Fibroblast of lung (primary cell): Measurements from ENCODE around the gene NLGN1. TPM values are rescaled to one million over a fixed set of nuclear protein-coding genes. Genes with fewer than 3 reads are reported as not detected.

Experiments
- DNase-seq, 2 donors: peaks; one replicate each; pipeline versions ENCODE4 v3.0.0 to v3.0.0-alpha.2; 2010; ENCODE audit warnings: low read depth in 2 of 2
- H2AFZ ChIP-seq: 2 replicates; pipeline ENCODE4 v1.5.1; 2012; ENCODE audit warnings: low read length, control low read depth, inconsistent platforms
- H3K27ac ChIP-seq: 2 replicates; pipeline ENCODE4 v1.5.1; 2011; ENCODE audit warnings: low read length, control low read depth; ENCODE audit not compliant: insufficient read depth
- H3K27me3 ChIP-seq: 2 replicates; pipeline ENCODE4 v1.5.1; 2011; ENCODE audit warnings: mild to moderate bottlenecking, low read length; ENCODE audit not compliant: control insufficient read depth, insufficient read depth
- H3K36me3 ChIP-seq: 2 replicates; pipeline ENCODE4 v1.5.1; 2011; ENCODE audit warnings: low read length; ENCODE audit not compliant: control insufficient read depth, insufficient read depth
- H3K4me1 ChIP-seq: 2 replicates; pipeline ENCODE4 v1.5.1; 2011; ENCODE audit warnings: low read length; ENCODE audit not compliant: control insufficient read depth, insufficient read depth; ENCODE audit errors: extremely low read depth
- H3K4me2 ChIP-seq: 2 replicates; pipeline ENCODE4 v1.5.1; 2011; ENCODE audit warnings: low read length, control low read depth; ENCODE audit not compliant: insufficient read depth; ENCODE audit errors: extremely low read depth
- H3K4me3 ChIP-seq, 4 experiments: fragments of 200-600 bp in 1 of 4; sonication (generic) in 1 of 4; replicated peaks in 1 of 4; 2 replicates each; pipeline ENCODE4 v1.5.1; 2011 to 2016; ENCODE audit warnings: low read length in 4 of 4, low read depth in 3 of 4, mild to moderate bottlenecking in 3 of 4, control low read depth in 2 of 4, inconsistent platforms in 1 of 4, mixed read lengths in 1 of 4; ENCODE audit not compliant: insufficient read depth in 1 of 4; ENCODE audit errors: control extremely low read depth in 1 of 4
- H3K79me2 ChIP-seq: 2 replicates; pipeline ENCODE4 v1.5.1; 2012; ENCODE audit warnings: mild to moderate bottlenecking, low read length, inconsistent platforms; ENCODE audit not compliant: control insufficient read depth, insufficient read depth
- H3K9ac ChIP-seq: 2 replicates; pipeline ENCODE4 v1.5.1; 2011; ENCODE audit warnings: mild to moderate bottlenecking, low read length, control low read depth; ENCODE audit not compliant: insufficient read depth
- H3K9me3 ChIP-seq: 2 replicates; pipeline ENCODE4 v1.5.1; 2012; ENCODE audit warnings: low read depth, low read length; ENCODE audit not compliant: control insufficient read depth, insufficient read depth
- H4K20me1 ChIP-seq: 2 replicates; pipeline ENCODE4 v1.5.1; 2011; ENCODE audit warnings: low read length; ENCODE audit not compliant: control insufficient read depth, insufficient read depth; ENCODE audit errors: extremely low read depth
- EZH2 ChIP-seq: IDR thresholded peaks from 2 replicates; pipeline ENCODE4 v1.5.1; 2012; ENCODE audit warnings: low read length, control low read depth, mild to moderate bottlenecking; ENCODE audit errors: missing control alignments
- polyA plus RNA-seq, 2 donors: library from polyadenylated mRNA; depleted of rRNA in 1 of 2; stranded (reverse) in 1 of 2; unstranded in 1 of 2; fragments of >200 nt; gene quantifications; 2 replicates each; pipeline ENCODE4 v1.2.1, GENCODE V29; 2011 to 2012; ENCODE audit warnings: missing spikeins in 1 of 2
- total RNA-seq: library from RNA; depleted of rRNA; stranded (reverse); fragments of >200 nt; gene quantifications from 2 replicates; pipeline ENCODE4 v1.2.1, GENCODE V29; 2014
- TF ChIP-seq, protein P1 (sequence below), 2 donors: IDR thresholded peaks in 1 of 2; conservative IDR thresholded peaks in 1 of 2; 1 replicate in 1 of 2; 2 replicates in 1 of 2; pipeline ENCODE4 v1.5.1; 2011 to 2012; ENCODE audit warnings: low read length in 2 of 2, control low read depth in 1 of 2, inconsistent platforms in 1 of 2, low read depth in 1 of 2, mild to moderate bottlenecking in 1 of 2

The NLGN1 gene
- total and polyA plus RNA-seq, 2 donors (not counting 1 experiment from before 2014, with no cell fraction given), result 0.61 to 2.1 TPM

- no peak overlapping the region for H2AFZ ChIP-seq
- no peaks in the 10 kb centered on the region for H4K20me1 ChIP-seq
- no peaks in the 10 kb centered on the region for H3K79me2 ChIP-seq
- no peak overlapping the region for H3K4me3 ChIP-seq
- TF ChIP-seq EZH2, result no peak
- TF ChIP-seq, protein P1, sequence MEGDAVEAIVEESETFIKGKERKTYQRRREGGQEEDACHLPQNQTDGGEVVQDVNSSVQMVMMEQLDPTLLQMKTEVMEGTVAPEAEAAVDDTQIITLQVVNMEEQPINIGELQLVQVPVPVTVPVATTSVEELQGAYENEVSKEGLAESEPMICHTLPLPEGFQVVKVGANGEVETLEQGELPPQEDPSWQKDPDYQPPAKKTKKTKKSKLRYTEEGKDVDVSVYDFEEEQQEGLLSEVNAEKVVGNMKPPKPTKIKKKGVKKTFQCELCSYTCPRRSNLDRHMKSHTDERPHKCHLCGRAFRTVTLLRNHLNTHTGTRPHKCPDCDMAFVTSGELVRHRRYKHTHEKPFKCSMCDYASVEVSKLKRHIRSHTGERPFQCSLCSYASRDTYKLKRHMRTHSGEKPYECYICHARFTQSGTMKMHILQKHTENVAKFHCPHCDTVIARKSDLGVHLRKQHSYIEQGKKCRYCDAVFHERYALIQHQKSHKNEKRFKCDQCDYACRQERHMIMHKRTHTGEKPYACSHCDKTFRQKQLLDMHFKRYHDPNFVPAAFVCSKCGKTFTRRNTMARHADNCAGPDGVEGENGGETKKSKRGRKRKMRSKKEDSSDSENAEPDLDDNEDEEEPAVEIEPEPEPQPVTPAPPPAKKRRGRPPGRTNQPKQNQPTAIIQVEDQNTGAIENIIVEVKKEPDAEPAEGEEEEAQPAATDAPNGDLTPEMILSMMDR (conservative IDR thresholded peaks at IDR 0.05 in 1 of 2, IDR thresholded peaks at IDR 0.05 in 1 of 2; ENCODE audit: low read depth in 1 of 2, low read length in 2 of 2), result no peak
- no peak overlapping the region for H3K27ac ChIP-seq
- H3K4me1 ChIP-seq, result no peaks in the 10 kb centered on the region
- H3K9me3 ChIP-seq, result no peaks in the 10 kb centered on the region
- H3K9ac ChIP-seq, result no peak overlapping the region
- no peaks in the 10 kb centered on the region for H3K36me3 ChIP-seq
- H3K4me2 ChIP-seq, result no peak overlapping the region
- H3K27me3 ChIP-seq, result no peaks in the 10 kb centered on the region
- DNase-seq, result peak; percentile 38 to 71
These were observed 104.5 kb downstream of the NLGN1 start for GRCh38 chr3:173501931-173502489.

- Histone ChIP-seq H3K9me3 (no peaks in the 10 kb centered on the region), H3K4me3 (no peak overlapping the region), H2AFZ (no peak overlapping the region), H3K4me1 (no peaks in the 10 kb centered on the region), H3K27me3 (no peaks in the 10 kb centered on the region), H4K20me1 (no peaks in the 10 kb centered on the region), H3K9ac (no peak overlapping the region), H3K36me3 (no peaks in the 10 kb centered on the region), H3K27ac (no peak overlapping the region), H3K4me2 (no peak overlapping the region), H3K79me2 (no peaks in the 10 kb centered on the region)
- DNase-seq, result peak; percentile 75 to 76
- TF ChIP-seq, protein P1 (conservative IDR thresholded peaks at IDR 0.05 in 1 of 2, IDR thresholded peaks at IDR 0.05 in 1 of 2; ENCODE audit: low read depth in 1 of 2, low read length in 2 of 2), result no peak
- TF ChIP-seq EZH2, result no peak
These were observed 105.5 kb downstream of the NLGN1 start for GRCh38 chr3:173502983-173503568.

DNA sequence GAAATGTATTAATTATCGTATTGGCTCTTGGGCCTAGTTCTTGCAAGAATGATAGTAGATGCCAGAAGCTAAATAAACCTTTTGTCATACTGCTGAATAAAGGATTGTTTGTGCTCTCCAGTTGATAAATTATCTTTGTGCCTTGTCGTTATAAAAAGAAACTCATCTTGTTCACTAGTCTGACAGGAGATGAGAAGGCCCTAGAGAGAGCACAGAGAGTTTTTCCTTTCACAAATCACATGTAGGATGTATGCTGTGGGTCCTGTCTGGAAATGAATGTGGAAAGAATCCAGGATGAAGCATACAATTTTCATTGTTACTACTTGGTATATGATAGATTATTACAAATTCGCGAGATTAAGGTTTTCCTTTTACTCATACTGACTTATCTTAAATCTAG, 113.0 kb downstream of the NLGN1 start:
- no peaks in the 10 kb centered on the region for H3K9me3 ChIP-seq
- H3K4me2 ChIP-seq, result no peak overlapping the region
- H3K4me1 ChIP-seq, result no peaks in the 10 kb centered on the region
- H3K27ac ChIP-seq, result no peak overlapping the region
- no peaks in the 10 kb centered on the region for H4K20me1 ChIP-seq
- no peak overlapping the region for H2AFZ ChIP-seq
- no peak overlapping the region for H3K4me3 ChIP-seq
- no peak for TF ChIP-seq EZH2
- TF ChIP-seq, protein P1 (conservative IDR thresholded peaks at IDR 0.05 in 1 of 2, IDR thresholded peaks at IDR 0.05 in 1 of 2; ENCODE audit: low read depth in 1 of 2, low read length in 2 of 2), result no peak
- H3K9ac ChIP-seq, result no peak overlapping the region
- H3K79me2 ChIP-seq, result no peaks in the 10 kb centered on the region
- no peaks in the 10 kb centered on the region for H3K36me3 ChIP-seq
- H3K27me3 ChIP-seq, result no peaks in the 10 kb centered on the region
- DNase-seq, result no peak
